ENCODE results near the gene GALNTL6.
"Not testable (repeated sequence)": the region's sequence is repeated elsewhere in the genome, so short reads cannot be mapped to it uniquely, and the experiment has no call there.

GALNTL6 gene

DNA sequence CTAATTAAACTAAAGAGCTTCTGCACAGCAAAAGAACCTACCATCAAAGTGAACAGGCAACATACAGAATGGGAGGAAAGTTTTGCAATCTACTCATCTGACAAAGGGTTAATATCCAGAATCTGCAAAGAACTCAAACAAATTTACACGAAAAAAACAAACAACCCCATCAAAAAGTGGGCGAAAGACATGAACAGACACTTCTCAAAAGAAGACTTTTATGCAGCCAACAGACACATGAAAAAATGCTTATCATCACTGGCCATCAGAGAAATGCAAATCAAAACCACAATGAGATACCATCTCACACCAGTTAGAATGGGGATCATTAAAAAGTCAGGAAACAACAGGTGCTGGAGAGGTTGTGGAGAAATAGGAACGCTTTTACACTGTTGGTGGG is 1104.2 kb downstream of the GALNTL6 start:
- not testable (repeated sequence) for DNase-seq (ENCODE audit: low read depth in 1 of 2, low spot score in 1 of 2)

DNA sequence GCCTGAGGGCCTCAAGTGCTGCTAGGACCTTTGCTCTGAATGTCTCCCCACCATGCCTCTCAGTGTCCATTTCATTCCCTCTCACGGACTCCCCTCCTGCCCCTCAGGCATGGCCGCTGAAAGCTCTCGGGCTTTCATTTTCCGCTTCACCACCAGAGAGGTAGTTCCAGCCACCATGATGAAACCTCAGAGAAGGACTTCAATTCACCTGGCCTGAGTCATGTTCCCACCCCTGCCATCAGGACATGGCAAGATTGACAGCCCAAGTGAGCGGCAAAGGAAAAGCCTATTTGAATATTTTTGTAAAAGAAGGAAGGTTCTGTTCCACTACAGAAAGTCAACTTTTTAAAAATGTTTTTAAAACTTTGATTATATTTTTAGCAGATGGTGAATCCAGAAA is 1106.1 kb downstream of the GALNTL6 start:
- no peak for DNase-seq (ENCODE audit: low read depth in 1 of 2, low spot score in 1 of 2)

DNA sequence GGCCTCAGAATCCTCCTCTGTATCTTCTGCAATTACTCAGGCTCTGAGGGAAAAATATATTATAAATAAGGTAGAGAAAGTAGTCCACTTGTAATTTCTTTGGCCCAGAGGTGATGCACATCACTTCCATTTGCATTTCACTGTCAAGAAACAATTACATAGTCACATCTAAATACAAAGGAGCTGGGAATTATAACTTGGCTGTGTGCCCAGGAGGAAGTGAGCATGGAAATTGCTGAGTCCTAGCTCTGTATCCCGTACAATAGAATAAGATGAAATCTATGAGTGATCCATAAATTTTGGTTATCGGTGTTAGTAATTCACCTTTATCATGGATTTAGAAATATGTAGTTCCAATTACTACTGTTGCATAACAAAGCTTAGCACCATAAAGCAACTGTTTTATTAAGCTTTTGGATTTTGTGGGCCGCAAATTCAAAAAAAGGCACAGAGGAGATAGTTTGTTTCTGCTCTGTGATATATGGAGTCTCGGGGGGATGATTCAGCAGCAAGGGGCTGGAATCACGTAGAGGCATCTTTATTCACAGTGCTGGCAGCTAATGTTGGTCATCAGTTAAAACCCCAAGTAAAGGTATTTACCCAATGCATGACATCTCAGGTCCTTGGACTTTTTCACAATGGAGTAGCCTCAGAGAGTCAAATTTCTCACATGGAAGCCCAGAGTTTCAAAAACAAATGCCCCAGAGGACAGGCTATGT is 1114.1 kb downstream of the GALNTL6 start:
- no peak for DNase-seq (ENCODE audit: low read depth in 1 of 2, low spot score in 1 of 2)

DNA sequence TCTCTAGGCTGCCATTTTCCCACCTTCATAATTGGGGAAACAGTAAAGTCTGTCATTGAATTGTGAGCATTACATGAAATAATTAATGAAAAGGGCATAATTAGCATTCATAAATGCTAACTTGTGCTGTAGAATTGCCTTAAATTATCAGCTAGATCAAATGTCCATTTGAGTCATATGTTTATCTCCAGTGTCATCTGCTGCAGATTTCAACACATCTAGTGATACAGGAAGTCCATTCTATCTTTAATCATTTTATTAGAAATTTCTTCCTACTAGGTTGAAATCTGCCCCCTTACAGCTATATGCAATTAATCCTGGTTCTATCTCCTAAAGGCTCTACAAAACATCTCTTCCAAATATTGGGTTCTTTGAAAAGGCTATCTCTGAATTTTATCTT is 1115.1 kb downstream of the GALNTL6 start:
- DNase-seq (ENCODE audit: low read depth in 1 of 2, low spot score in 1 of 2) = no peak

DNA sequence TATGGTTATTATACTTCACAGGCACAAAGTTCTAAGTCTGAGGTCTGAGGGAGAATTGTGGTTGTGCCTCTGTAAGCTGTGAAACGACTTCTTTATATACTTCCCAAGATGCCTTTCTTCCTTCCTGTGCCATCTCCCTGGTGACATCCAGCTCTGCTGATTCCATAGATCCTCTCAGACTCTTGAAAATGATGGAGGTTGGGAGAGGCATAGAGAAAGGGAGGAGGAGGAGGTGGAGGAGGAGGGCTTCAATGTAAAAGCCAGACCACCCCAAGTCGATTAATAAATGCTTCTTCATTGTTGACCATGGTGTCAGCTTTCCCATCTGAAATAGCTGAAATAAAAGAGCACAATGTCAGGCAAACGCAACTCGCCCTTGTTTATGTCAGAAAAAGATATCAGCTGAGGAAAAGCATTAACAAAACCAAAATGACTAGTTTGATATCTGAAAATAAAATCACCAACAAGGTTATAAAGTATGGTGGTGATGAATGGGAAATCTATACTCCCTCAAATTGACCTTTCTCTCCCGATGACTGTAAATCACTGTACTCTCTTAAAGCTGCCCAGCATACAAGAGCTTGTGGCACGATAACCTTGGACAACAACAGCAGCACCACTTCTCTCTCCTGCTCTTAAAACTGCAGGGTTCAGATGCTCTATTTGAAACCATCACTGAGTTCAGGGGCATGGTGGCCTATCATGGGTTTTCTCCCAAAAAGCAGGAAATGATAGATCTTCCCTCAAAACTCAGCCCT is 1125.0 kb downstream of the GALNTL6 start:
- DNase-seq (ENCODE audit: low read depth in 1 of 2, low spot score in 1 of 2) = no peak

DNA sequence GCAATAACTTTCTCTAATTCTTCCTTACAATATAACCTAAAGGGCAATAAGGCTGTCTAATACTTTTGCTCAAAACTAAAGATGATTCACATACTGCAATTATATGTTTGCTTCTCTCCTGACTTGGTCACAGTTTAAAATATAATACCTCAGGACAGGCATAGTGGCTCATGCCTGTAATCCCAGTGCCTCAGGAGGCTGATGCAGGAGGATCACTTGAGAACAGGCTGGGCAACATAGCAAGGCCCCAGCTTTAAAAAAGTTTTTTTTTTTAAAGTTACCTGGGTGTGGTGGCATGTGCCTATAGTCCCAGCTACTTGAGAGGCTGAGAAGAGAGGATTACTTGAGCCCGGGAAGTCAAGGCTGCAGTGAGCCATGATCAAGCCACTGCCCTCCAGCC is 1125.7 kb downstream of the GALNTL6 start:
- DNase-seq (ENCODE audit: low read depth in 1 of 2, low spot score in 1 of 2) = no peak

DNA sequence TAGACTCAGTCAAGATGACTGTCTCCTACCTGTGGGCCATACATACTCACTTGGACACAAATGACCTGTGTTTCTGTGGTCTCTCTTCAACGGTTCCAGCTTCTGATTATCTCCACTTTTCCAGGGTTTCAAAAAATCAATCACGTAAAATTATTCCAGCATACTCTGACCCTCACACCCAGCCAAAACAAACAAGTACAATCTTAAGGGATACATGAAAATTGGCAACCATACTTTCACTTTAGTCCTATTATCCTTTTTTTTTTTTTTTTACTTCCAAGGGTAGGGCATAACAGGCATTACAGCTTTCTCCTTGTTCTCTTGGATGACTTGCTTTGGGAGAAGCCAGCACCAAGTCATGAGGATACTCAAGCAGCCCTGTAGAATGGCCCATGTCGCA is 1129.6 kb downstream of the GALNTL6 start:
- no peak for DNase-seq (ENCODE audit: low read depth in 1 of 2, low spot score in 1 of 2)

DNA sequence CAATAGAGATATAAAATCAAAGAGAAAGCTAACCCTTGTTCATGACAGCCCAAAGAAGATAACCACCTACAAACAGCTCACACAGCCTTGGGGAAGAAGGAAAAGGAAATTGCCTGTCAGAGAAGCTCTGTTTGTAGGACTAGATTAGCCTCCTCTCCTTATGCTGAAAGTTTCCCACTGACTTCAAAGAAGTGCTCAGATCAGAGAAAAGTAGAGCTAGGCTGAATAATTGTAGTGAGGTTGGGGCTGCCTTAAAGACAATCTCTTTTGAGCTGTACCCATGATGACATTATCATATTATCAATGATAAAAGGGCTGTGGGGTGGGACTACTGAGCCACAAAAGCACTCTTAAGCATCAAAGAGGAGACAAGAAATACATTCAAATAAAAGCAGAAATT is 1132.4 kb downstream of the GALNTL6 start:
- DNase-seq (ENCODE audit: low read depth in 1 of 2, low spot score in 1 of 2) = no peak

DNA sequence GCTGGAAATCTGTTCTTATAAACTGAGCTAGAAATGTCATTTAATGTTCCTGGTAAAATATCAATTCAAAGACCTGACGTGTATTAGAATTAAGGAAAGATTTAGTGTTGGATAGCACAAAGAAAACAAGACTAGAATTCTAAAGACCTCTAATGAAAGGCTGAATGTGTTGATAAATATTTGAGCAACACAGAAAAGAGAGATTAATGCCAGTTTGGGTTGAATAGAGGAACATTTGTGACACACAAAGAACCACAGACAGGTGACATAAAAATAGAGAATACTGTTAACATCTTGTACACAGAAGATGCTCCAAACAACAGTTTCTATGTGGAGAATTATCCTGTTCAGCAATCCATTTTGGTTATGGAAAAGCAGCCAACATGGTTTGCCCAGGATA is 1133.3 kb downstream of the GALNTL6 start:
- no peak for DNase-seq (ENCODE audit: low read depth in 1 of 2, low spot score in 1 of 2)

DNA sequence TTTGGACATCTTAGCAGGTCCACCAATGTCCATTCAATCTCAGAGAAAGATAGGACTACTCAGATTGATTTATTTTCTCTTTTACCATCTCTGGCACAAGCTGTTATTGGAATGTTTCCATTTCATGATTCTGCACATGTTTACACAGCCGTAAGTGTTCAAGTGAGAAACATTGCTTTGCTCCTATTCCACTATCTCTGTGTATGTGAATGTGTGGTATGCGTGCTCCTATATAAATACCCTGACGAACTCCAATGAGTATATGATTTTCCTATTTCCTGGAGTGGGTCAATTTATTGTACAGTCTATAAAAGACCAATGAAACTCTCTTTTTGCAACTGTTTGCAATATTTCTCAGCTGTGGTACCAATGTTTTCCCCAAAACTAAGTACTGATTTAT is 1134.4 kb downstream of the GALNTL6 start:
- DNase-seq (ENCODE audit: low read depth in 1 of 2, low spot score in 1 of 2) = no peak

DNA sequence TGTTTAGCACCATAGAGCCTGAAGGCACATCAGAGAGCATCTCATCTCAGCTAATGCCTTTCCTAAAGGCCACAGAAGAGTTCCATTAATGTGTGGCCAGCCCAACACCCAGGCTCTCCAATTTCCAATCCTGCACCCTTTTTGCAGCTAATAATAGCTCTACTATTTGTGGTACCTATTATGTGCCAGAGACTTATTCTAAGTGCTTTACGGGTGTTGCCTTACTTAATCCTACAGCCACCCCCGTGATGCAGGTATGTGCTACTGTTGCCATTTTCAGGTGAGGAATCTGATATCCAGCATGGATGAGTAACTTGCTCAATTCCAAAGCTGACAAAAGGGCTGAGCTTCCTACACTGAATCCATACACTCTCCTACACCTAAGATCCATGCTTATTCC is 1137.8 kb downstream of the GALNTL6 start:
- no peak for DNase-seq (ENCODE audit: low read depth in 1 of 2, low spot score in 1 of 2)

DNA sequence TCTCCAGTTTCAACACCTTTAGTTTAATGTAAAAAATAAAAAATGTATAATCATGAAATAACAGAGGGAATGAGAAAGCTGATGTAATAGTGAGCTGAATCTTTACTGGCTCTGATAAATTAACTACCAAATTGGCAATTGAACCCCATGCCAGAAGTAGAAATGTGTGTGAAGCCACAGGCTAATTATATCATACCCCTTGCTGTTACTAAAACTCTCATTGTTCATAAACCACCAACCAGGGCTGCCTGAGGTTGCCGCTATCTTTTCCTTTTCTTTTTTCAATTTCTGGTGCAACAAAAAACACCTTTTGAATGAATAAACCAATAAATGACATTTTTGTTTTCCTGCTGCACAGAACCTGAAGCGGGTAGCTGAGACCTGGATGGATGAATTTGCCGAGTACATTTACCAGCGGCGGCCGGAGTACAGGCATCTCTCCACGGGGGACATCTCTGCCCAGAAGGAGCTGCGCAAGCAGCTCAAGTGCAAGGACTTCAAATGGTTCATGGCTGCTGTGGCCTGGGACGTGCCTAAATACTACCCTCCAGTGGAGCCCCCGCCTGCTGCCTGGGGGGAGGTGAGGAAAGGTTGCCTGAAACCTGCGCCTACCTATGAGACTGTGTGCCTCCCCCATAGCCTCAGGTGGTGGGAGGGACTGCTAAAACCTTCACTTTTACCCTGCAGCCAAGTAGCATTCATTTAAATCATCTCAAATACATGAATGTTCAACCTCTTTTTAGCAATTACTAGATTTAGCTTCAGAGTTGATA is 1138.7 kb downstream of the GALNTL6 start:
- no peak for DNase-seq (ENCODE audit: low read depth in 1 of 2, low spot score in 1 of 2)

DNA sequence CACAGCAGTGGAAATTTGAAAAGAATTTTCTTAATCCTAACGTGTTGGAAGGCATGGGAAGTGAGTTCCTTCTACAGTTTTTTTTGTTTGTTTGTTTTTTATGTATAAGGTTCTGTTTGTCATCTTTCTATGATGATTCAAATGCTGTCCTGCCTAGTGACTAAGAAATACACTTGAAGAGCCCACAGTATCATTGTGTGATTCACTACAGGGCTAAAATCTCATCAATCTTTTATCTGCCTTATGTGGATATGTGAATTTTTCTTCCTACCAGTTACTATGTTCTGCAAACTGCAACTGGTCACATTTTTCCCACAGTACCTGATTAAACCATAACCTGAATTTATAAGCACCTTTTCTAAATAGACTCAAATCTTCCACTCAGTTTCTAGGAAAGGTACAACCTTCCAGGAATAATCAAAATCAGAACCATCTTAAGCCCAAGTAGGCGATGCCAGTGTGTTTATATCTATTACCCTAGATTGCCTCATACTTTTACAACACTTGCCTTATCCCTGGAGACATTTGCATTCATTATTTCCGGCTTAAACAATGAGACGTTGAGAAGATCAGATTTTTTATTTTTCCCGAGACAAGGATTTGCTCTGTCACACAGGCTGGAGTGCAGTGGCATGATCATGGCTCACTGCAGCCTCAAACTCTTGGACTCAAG is 1140.8 kb downstream of the GALNTL6 start:
- no peak for DNase-seq (ENCODE audit: low read depth in 1 of 2, low spot score in 1 of 2)

DNA sequence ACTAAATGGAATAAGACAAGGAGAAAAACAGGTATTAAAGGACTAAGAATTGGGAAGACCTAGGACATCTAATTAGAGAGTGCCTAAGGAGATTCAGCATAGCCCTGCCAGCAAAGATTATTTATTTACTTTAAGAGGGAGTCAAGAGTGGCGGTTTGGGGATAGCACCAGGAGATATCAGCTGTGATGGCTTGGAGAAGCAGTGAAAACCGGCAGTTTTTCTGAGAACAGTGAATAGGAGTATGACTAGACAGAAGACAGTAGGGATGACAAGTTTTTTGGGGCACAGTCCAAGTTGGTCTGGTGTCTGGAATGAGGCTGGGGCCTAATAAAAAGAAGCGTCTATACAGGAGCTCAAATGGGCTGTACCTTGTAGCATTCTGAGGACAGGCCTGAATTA is 1143.1 kb downstream of the GALNTL6 start:
- DNase-seq (ENCODE audit: low read depth in 1 of 2, low spot score in 1 of 2) = not testable (repeated sequence)

DNA sequence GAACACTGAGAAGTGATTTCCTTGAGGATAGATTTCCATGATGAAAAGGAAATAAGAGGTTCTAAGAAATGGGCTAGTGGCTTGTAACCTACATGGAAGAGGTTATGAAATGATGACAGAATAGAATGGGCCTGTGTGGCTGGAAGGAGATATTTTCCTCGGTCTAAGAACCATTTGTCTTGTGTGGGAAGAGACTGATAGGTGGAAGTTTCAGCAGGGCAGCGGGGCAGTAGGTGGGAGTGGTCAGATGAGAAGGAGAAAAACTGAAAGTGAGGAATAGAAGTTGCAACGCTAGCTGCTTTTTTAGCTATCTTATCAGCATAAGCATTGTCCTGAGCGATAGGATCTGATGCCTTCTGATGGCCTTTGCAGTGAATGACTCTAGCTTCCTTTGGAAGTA is 1144.0 kb downstream of the GALNTL6 start:
- no peak for DNase-seq (ENCODE audit: low read depth in 1 of 2, low spot score in 1 of 2)

DNA sequence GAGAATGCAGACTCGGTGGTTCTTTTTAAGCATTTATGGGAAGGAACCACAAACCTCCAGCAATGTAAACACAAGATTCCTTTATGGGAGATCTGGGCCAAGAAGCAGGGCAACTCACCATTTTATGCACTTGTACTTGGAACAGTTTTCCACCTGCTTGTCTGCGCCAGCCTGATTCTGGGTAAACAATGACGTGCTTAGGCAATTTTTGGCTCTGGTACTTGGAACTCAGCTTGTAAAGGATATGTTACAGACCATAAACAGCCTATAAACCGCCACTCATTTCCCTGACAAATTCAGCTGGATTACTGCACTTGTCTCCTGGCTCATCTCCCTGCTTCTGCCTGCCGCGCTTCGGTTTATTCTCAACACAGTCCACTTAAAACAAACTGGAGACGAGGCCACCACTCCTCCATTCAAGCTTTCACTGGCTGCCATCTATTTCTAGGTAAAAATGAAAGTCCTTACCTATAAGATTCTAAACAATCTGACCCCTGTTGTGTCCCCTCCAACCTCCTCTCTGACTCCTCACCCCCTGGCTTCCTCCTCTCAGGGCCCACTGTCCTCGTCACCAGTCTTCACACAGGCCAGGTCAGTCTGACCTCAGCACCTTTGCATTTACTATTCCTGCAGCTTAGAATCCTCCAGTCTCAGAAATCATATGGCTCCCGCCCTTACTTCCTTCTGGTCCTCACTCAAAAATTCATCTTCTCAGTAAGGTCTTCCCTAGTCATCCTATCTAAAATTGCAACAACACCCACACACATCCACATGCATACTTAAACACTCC is 1149.6 kb downstream of the GALNTL6 start:
- DNase-seq (ENCODE audit: low read depth in 1 of 2, low spot score in 1 of 2) = no peak

DNA sequence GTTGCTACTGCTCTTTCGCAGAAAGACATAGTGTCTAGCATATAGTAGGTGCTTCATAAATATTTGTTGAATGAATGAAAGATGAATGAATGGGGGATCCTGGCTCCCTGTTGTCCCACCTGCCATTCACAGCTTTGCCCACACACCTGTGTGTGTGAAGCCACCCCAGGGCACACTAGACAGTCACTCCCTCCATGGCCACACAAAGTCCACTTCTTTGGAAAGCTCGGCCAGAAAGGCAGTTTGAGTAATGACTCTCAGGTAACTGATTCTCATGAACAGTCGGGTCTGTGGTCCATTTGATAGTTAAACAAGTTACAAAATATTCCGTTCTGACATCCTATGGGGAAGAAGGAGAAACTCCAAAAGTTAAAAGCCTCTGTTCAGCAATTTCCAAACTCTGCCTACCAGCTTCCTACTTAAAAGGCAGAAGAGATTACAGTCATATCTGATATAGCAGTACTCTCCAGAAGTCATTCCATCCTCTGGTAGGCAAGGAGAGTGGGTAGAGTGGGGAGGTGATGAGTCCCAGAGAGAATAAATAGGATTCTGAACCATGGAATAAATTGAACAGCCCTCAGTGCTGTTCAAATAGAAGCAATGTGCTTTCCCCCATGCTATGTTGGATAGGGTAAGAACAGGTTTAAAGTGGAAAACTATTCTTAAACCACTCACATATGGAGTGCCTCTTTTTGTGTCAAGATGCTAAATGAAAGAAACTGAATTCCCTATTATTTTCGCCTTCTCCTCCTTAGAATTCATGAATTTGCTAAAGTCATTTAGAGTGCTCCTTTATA is 1150.5 kb downstream of the GALNTL6 start:
- no peak for DNase-seq (ENCODE audit: low read depth in 1 of 2, low spot score in 1 of 2)

DNA sequence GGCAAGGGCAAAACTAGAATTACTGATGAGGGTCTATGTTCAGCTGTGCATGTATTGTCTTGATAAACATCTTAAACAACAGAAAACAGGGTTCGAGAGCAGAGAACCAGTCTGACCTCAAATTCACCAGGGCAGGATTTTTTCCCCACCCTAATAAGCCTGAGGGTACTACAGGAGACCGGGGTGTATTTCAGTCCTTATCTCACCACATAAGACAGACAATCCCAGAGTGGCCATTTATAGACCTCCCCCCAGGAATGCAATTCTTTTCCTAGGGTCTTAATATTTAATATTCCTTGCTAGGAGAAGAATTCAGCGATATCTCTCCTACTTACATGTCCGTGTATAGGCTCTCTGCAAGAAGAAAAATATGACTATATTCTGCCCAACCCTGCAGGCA is 1157.0 kb downstream of the GALNTL6 start:
- DNase-seq (ENCODE audit: low read depth in 1 of 2, low spot score in 1 of 2) = not testable (repeated sequence)

DNA sequence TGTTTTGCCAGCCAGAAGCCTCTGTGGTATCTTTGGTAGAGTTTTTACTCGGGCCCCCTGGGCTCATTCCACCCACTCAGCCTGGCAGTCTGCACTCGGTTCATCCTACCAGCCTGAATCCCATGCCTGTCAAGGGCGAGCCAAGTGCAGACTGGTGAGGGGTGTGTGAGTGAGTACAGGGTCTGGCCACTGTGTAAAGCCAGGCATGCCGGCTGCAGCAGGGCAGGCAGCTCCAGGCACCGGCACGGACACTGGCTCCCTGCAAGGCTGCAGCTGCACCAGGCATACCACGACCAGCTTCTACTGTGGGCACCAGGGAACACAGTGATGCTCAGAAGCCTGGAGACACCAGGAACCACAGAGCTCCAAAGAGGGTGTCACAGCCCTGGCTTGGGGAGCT is 1161.4 kb downstream of the GALNTL6 start:
- no peak for DNase-seq (ENCODE audit: low read depth in 1 of 2, low spot score in 1 of 2)

DNA sequence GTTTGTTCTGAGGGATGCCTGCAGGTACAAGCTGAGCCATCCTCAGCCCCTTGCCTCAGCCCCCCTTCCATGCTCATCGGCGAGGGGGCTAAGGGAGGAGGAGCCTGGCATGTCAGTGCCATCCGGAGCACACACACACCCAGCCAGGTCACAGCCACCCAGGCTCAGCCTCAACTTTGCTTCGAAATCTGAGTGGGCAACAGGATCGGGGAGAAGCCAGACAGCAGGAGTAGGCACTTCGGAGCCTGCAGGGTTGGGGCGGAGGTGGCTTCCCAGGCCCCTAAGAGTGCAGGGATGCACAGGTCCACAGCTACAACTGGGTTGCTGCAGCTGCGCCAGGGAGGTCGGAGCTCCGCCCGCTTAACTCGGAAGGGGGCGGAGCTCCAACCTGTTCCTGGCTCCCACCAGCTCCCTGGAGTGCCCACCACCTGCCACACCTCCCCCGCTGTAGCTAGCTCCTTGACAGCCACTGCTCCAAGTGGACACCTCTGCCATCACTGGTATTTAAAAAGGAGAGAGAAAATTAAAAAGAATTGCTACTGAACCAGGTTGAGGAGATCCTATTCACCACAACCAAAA is 1162.5 kb downstream of the GALNTL6 start:
- no peak for DNase-seq (ENCODE audit: low read depth in 1 of 2, low spot score in 1 of 2)
